Sigmoid colon (tissue), 4 donors: ENCODE data around the gene PRKG1.

ENCODE experiments used
- EP300 ChIP-seq, 4 donors: sonication (generic); formaldehyde crosslinking; IDR thresholded peaks; one replicate each; pipeline ENCODE4 v1.6.1; 2017; ENCODE audit warnings: antibody characterized with exemption in 4 of 4
- POLR2A ChIP-seq, 2 donors: fragments of 450-650 bp; IDR thresholded peaks; one replicate each; pipeline ENCODE4 v1.6.1; 2016; ENCODE audit warnings: antibody characterized with exemption in 2 of 2, mild to moderate bottlenecking in 2 of 2, moderate library complexity in 2 of 2
- TF ChIP-seq, protein P1 (sequence below), 4 experiments: fragments of 450-650 bp in 3 of 4; fragments of 200-600 bp in 1 of 4; IDR thresholded peaks; one replicate each; pipeline ENCODE4 v1.5.1; 2016 to 2019; ENCODE audit warnings: antibody characterized with exemption in 4 of 4, mild to moderate bottlenecking in 3 of 4, moderate library complexity in 2 of 4

DNA sequence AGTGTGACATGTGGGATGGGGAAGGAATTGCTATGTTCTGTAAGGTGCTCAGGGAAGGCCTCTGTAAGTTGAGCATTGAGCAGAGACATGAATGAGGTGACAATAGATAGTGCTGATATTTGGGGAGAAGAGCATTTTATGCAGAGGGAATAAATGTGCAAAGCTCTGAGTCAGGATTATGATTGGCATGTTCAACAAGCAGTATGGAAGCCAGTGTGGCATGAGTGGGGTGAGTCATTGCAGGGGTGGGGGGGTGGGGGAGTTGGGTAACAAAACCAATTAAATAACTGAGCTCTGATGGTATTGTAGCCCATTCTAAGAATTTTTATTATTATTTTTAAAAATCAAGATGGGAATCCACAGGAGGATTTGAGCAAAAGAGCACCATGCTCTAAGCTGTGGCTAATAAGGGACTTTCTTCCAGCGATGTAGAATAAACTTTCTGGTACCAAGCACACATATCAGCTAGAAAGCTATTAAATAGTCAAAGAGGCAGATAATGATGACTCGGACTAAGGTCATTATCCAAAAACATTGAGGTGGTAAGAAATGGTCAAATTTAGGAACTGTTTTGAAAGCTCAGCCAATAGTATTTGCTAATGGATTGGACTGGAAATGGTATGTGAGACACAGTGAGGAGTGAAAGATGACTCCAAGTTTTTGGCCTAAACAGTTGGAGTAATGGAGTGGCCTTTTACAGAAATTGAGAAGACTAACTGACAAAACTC lies 96.4 kb downstream of the PRKG1 start:
- TF ChIP-seq, protein P1, sequence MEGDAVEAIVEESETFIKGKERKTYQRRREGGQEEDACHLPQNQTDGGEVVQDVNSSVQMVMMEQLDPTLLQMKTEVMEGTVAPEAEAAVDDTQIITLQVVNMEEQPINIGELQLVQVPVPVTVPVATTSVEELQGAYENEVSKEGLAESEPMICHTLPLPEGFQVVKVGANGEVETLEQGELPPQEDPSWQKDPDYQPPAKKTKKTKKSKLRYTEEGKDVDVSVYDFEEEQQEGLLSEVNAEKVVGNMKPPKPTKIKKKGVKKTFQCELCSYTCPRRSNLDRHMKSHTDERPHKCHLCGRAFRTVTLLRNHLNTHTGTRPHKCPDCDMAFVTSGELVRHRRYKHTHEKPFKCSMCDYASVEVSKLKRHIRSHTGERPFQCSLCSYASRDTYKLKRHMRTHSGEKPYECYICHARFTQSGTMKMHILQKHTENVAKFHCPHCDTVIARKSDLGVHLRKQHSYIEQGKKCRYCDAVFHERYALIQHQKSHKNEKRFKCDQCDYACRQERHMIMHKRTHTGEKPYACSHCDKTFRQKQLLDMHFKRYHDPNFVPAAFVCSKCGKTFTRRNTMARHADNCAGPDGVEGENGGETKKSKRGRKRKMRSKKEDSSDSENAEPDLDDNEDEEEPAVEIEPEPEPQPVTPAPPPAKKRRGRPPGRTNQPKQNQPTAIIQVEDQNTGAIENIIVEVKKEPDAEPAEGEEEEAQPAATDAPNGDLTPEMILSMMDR (IDR thresholded peaks at IDR 0.05): no peak
- TF ChIP-seq EP300 (IDR thresholded peaks at IDR 0.05): no peak
- TF ChIP-seq POLR2A (IDR thresholded peaks at IDR 0.05): no peak
